Measurements from ENCODE around the gene TMEM271. TPM values are rescaled to one million over a fixed set of nuclear protein-coding genes. Genes with fewer than 3 reads are reported as not detected.

TMEM271 gene
- total RNA-seq, 4 donors from 2014 or later = not detected

GRCh38 chr4:577499-578450, 1.7 kb upstream of the TMEM271 start:
- Histone ChIP-seq H3K4me3 (no peak overlapping the region), H3K36me3 (no peaks in the 10 kb centered on the region), H3K27ac (no peak overlapping the region), H3K4me1 (peaks cover 0 to 18% (median 7%) of the 10 kb centered on the region in 4 donors), H3K27me3 (peaks cover 94% of the 10 kb centered on the region), H3K9me3 (no peaks in the 10 kb centered on the region)
- no peak for DNase-seq
- in situ Hi-C loops (cut with MboI; ENCODE audit: low pct_ligation_motif_present in 1 of 4, low pct_unique_long_range_greater_than_20kb in 1 of 4, low sequenced_read_pairs in 3 of 4) = no loop called here
- intact Hi-C loops (cut with DNase I; ENCODE audit: low total_unique reads) = no loop called here
- 7 to 17% methylated on average over 3 to 52 of the region's 52 CpGs for WGBS, 2 donors (ENCODE audit: low coverage in 1 of 2)
- TF ChIP-seq EP300 (IDR thresholded peaks at IDR 0.05; ENCODE audit: low read depth) (no peak), POLR2A (IDR thresholded peaks at IDR 0.05) (no peak), POLR2AphosphoS5 (IDR thresholded peaks at IDR 0.05) (no peak), CTCF (IDR thresholded peaks at IDR 0.05) (no peak)

- in situ Hi-C loops (cut with MboI; ENCODE audit: low pct_ligation_motif_present in 1 of 4, low pct_unique_long_range_greater_than_20kb in 1 of 4, low sequenced_read_pairs in 3 of 4) (no loop called here), intact Hi-C loops (cut with DNase I; ENCODE audit: low total_unique reads) (no loop called here)
- TF ChIP-seq POLR2A (IDR thresholded peaks at IDR 0.05) (no peak), POLR2AphosphoS5 (IDR thresholded peaks at IDR 0.05) (no peak), CTCF (IDR thresholded peaks at IDR 0.05) (no peak), EP300 (IDR thresholded peaks at IDR 0.05; ENCODE audit: low read depth) (no peak)
- Histone ChIP-seq H3K9me3 (no peaks in the 10 kb centered on the region), H3K27me3 (peaks cover 94% of the 10 kb centered on the region), H3K4me1 (peaks cover 0 to 18% (median 7%) of the 10 kb centered on the region in 4 donors), H3K4me3 (no peak overlapping the region), H3K36me3 (no peaks in the 10 kb centered on the region), H3K27ac (no peak overlapping the region)
- DNase-seq = no peak
- 6% methylated on average over 34 of the region's 37 CpGs; no CpG with 5 or more reads in 1 of the 2 donors for WGBS, 2 donors (ENCODE audit: low coverage in 1 of 2)
Observed at GRCh38 chr4:576991-577498, 950 bp upstream of the TMEM271 start.

- Histone ChIP-seq H3K9me3 (no peaks in the 10 kb centered on the region), H3K36me3 (no peaks in the 10 kb centered on the region), H3K27ac (no peak overlapping the region), H3K4me3 (no peak overlapping the region), H3K27me3 (peaks cover 95% of the 10 kb centered on the region), H3K4me1 (peaks cover 0 to 18% (median 7%) of the 10 kb centered on the region in 4 donors)
- in situ Hi-C loops (cut with MboI; ENCODE audit: low pct_ligation_motif_present in 1 of 4, low pct_unique_long_range_greater_than_20kb in 1 of 4, low sequenced_read_pairs in 3 of 4) = no loop called here
- intact Hi-C loops (cut with DNase I; ENCODE audit: low total_unique reads) = no loop called here
- TF ChIP-seq POLR2A (IDR thresholded peaks at IDR 0.05) = no peak
- no peak for TF ChIP-seq CTCF (IDR thresholded peaks at IDR 0.05)
- TF ChIP-seq EP300 (IDR thresholded peaks at IDR 0.05; ENCODE audit: low read depth) = no peak
- no peak for TF ChIP-seq POLR2AphosphoS5 (IDR thresholded peaks at IDR 0.05)
- WGBS, 2 donors (ENCODE audit: low coverage in 1 of 2) = 12% methylated on average over 74 of the region's 127 CpGs; no CpG with 5 or more reads in 1 of the 2 donors
- no peak for DNase-seq
Observed at GRCh38 chr4:575281-576141, 584 bp downstream of the TMEM271 start.

Measured in transverse colon (tissue), 4 donors.